Keratinocyte (primary cell): ENCODE results near the gene C16orf92. TPM values are rescaled to one million over a fixed set of nuclear protein-coding genes. Genes with fewer than 3 reads are reported as not detected.

Experiments
- DNase-seq: peaks from one replicate; pipeline ENCODE4 v3.0.0-alpha.2; 2011; ENCODE audit warnings: low read depth, missing footprints, low spot score
- FAIRE-seq: peaks from 2 replicates; lab custom pipeline; 2011; peaks lifted over from hg19 to GRCh38; lab: Jason Lieb, UNC
- H2AFZ ChIP-seq: 2 replicates; pipeline ENCODE4 v1.6.0; 2012; ENCODE audit warnings: low read length, control low read depth, inconsistent platforms; ENCODE audit not compliant: control insufficient read depth
- H3K27ac ChIP-seq: 2 replicates; pipeline ENCODE4 v1.5.1; 2011; ENCODE audit warnings: low read length; ENCODE audit not compliant: control insufficient read depth, insufficient read depth
- H3K27me3 ChIP-seq: 3 replicates; pipeline ENCODE4 v1.6.0; 2011; ENCODE audit warnings: low read length; ENCODE audit not compliant: control insufficient read depth, insufficient read depth; ENCODE audit errors: extremely low read depth
- H3K36me3 ChIP-seq, 2 experiments: 2 replicates in 1 of 2; 3 replicates in 1 of 2; pipeline ENCODE4 v1.5.1; 2011; ENCODE audit warnings: low read length in 2 of 2, mild to moderate bottlenecking in 1 of 2; ENCODE audit not compliant: control insufficient read depth in 2 of 2, insufficient read depth in 2 of 2; ENCODE audit errors: extremely low read depth in 1 of 2
- H3K4me1 ChIP-seq: 3 replicates; pipeline ENCODE4 v1.5.1; 2011; ENCODE audit warnings: low read length; ENCODE audit not compliant: control insufficient read depth, insufficient read depth; ENCODE audit errors: extremely low read depth
- H3K4me2 ChIP-seq: 3 replicates; pipeline ENCODE4 v1.6.0; 2011; ENCODE audit warnings: low read depth, low read length; ENCODE audit not compliant: control insufficient read depth, insufficient read depth; ENCODE audit errors: extremely low read depth
- H3K4me3 ChIP-seq, 3 experiments: fragments of 200-600 bp in 1 of 3; sonication (generic) in 1 of 3; 2 replicates in 2 of 3; 3 replicates in 1 of 3; pipeline ENCODE4 v1.5.1; 2011 to 2016; ENCODE audit warnings: low read length in 3 of 3, mild to moderate bottlenecking in 3 of 3, control low read depth in 2 of 3, inconsistent platforms in 1 of 3, low read depth in 1 of 3, mixed read lengths in 1 of 3, mixed run types in 1 of 3, moderate library complexity in 1 of 3; ENCODE audit not compliant: control insufficient read depth in 2 of 3, insufficient read depth in 2 of 3; ENCODE audit errors: extremely low read depth in 1 of 3
- H3K79me2 ChIP-seq: 2 replicates; pipeline ENCODE4 v1.6.0; 2012; ENCODE audit warnings: low read length; ENCODE audit not compliant: control insufficient read depth, insufficient read depth
- H3K9ac ChIP-seq: 3 replicates; pipeline ENCODE4 v1.6.0; 2011; ENCODE audit warnings: low read length; ENCODE audit not compliant: control insufficient read depth, insufficient read depth; ENCODE audit errors: extremely low read depth
- H3K9me1 ChIP-seq: 3 replicates; pipeline ENCODE4 v1.6.0; 2011; ENCODE audit warnings: low read length; ENCODE audit not compliant: control insufficient read depth, insufficient read depth; ENCODE audit errors: extremely low read depth
- H3K9me3 ChIP-seq: 2 replicates; pipeline ENCODE4 v1.5.1; 2012; ENCODE audit warnings: low read depth, low read length; ENCODE audit not compliant: control insufficient read depth
- H4K20me1 ChIP-seq: 3 replicates; pipeline ENCODE4 v1.6.0; 2011; ENCODE audit warnings: low read length; ENCODE audit not compliant: control insufficient read depth, insufficient read depth; ENCODE audit errors: extremely low read depth
- EZH2 ChIP-seq: IDR thresholded peaks from one replicate; pipeline ENCODE4 v1.6.1; 2012; ENCODE audit warnings: inconsistent platforms, mild to moderate bottlenecking, low read length, moderate library complexity
- dilution Hi-C: fragments of 300-500 bp; cut with MboI; formaldehyde crosslinking; loops from one replicate; pipeline ENCODE4 v1.7.0; 2020; ENCODE audit warnings: low sequenced_read_pairs; ENCODE audit not compliant: extremely low pct_ligation_motif_present
- polyA plus RNA-seq, 5 experiments: library from polyadenylated mRNA; depleted of rRNA in 3 of 5; stranded (reverse) in 3 of 5; stranded (forward) in 1 of 5; unstranded in 1 of 5; fragments of >200 nt; gene quantifications; 1 replicate in 1 of 5; 2 replicates in 3 of 5; 3 replicates in 1 of 5; pipeline versions ENCODE4 v1.2.1 to v1.2.3, GENCODE V29; 2011 to 2012; ENCODE audit warnings: missing spikeins in 2 of 5, low read depth in 1 of 5, low replicate concordance in 1 of 5
- TF ChIP-seq, protein P1 (sequence below), 3 experiments: IDR thresholded peaks in 1 of 3; conservative IDR thresholded peaks in 1 of 3; optimal IDR thresholded peaks in 1 of 3; 2 replicates in 2 of 3; 3 replicates in 1 of 3; pipeline versions ENCODE3 to v1.5.1; 2011; ENCODE audit warnings: low read length in 3 of 3, mild to moderate bottlenecking in 3 of 3, moderate library complexity in 2 of 3, control low read depth in 1 of 3, inconsistent platforms in 1 of 3; ENCODE audit not compliant: insufficient read depth in 2 of 3; ENCODE audit errors: extremely low read depth in 1 of 3

C16orf92 gene
- polyA plus RNA-seq, 1 donor (not counting 4 experiments of a cell fraction or from before 2014, with no cell fraction given), result not detected

DNA sequence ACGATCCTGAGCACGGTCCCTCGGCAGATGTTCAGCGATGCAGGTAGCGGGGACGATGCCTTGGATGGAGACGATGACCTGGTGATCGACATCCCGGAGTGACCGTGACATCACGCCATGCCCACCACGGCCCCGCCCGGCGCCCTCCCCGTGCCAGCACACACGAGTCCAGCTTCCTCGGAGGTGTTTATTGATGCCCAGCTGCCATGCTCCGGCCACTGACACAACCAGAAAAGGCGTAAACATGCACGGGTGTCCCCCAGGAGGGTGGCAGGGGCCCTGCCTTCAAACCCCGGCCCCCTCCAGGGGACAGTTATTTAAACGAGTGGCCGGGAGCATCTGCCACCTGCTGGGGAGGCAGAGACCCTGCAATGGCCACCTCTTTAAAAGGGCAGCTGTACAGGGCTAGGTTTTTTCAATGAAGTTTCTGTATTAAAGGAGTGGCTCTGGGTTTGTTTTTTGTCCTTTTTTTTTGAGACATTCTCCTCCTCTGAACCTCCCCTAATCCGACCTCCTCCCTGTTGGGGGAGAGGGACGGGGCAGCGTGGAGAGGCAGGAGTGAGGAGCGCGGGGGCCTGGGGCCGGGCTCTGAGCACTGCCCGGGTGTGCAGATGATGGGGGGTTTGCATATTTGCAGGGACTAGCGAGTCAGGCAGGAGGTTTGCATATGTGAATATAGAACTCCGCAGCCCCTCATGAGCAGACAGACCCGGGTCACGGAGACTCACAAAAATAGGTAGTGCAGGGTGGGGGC, 17.5 kb upstream of the C16orf92 start:
- Histone ChIP-seq H2AFZ (no peak overlapping the region), H3K27ac (no peak overlapping the region), H3K9me3 (no peaks in the 10 kb centered on the region), H3K9ac (no peak overlapping the region), H3K79me2 (no peaks in the 10 kb centered on the region), H4K20me1 (no peaks in the 10 kb centered on the region), H3K4me2 (no peak overlapping the region), H3K27me3 (peaks cover 11% of the 10 kb centered on the region), H3K9me1 (no peaks in the 10 kb centered on the region), H3K4me3 (no peak overlapping the region), H3K36me3 (peaks cover 11 to 17% of the 10 kb centered on the region in 2 experiments), H3K4me1 (peaks cover 2% of the 10 kb centered on the region)
- FAIRE-seq (no peak), DNase-seq (no peak)
- dilution Hi-C loops, result no loop called here
- no peak for TF ChIP-seq EZH2
- TF ChIP-seq, protein P1, sequence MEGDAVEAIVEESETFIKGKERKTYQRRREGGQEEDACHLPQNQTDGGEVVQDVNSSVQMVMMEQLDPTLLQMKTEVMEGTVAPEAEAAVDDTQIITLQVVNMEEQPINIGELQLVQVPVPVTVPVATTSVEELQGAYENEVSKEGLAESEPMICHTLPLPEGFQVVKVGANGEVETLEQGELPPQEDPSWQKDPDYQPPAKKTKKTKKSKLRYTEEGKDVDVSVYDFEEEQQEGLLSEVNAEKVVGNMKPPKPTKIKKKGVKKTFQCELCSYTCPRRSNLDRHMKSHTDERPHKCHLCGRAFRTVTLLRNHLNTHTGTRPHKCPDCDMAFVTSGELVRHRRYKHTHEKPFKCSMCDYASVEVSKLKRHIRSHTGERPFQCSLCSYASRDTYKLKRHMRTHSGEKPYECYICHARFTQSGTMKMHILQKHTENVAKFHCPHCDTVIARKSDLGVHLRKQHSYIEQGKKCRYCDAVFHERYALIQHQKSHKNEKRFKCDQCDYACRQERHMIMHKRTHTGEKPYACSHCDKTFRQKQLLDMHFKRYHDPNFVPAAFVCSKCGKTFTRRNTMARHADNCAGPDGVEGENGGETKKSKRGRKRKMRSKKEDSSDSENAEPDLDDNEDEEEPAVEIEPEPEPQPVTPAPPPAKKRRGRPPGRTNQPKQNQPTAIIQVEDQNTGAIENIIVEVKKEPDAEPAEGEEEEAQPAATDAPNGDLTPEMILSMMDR (optimal IDR thresholded peaks at IDR 0.05 in 1 of 3, IDR thresholded peaks at IDR 0.05 in 1 of 3, conservative IDR thresholded peaks at IDR 0.05 in 1 of 3; ENCODE audit: extremely low read depth in 1 of 3, insufficient read depth in 2 of 3, low read length in 3 of 3), result peak; percentile 60 to 75 (median 70)

DNA sequence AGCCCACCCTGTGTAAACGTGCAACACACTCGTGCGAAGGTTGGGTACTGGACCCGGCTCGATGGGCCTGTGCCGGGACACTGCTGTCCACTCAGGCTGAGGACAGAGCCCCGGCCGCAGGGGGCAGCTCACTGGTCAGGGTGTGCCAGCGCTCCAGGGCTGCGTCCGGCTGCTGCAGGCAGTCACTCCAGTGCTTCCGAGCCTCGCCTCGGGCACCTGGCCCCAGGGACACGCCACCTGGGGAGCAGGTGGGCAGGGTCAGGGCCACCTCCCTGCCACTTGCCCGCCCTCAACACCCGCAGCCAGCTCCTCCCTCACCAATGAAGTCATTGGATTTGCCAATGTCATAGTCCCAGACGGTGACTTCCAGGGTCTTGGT, 16.9 kb upstream of the C16orf92 start:
- no peak for FAIRE-seq
- peaks cover 16% of the 10 kb centered on the region for H3K27me3 ChIP-seq
- dilution Hi-C loops, result no loop called here

More for the DNA sequence above, 16.9 kb upstream of the C16orf92 start:
- Histone ChIP-seq H3K27ac (no peak overlapping the region), H3K9me3 (no peaks in the 10 kb centered on the region), H3K36me3 (peaks cover 8 to 14% of the 10 kb centered on the region in 2 experiments), H3K79me2 (no peaks in the 10 kb centered on the region), H3K4me1 (peaks cover 3% of the 10 kb centered on the region), H2AFZ (no peak overlapping the region), H3K4me2 (no peak overlapping the region), H3K9ac (no peak overlapping the region), H3K9me1 (no peaks in the 10 kb centered on the region), H3K4me3 (no peak overlapping the region), H4K20me1 (no peaks in the 10 kb centered on the region)
- DNase-seq, result no peak
- TF ChIP-seq EZH2, result no peak
- TF ChIP-seq, protein P1 (optimal IDR thresholded peaks at IDR 0.05 in 1 of 3, IDR thresholded peaks at IDR 0.05 in 1 of 3, conservative IDR thresholded peaks at IDR 0.05 in 1 of 3; ENCODE audit: extremely low read depth in 1 of 3, insufficient read depth in 2 of 3, low read length in 3 of 3), result no peak
